KOPT-K1 (cell line): ENCODE data around the gene RPL38.

Experiments
- H3K27ac ChIP-seq: fragments of 200-600 bp; sonication (generic); 2 replicates; pipeline ENCODE4 v1.5.1; 2016; ENCODE audit warnings: antibody characterized with exemption, mild to moderate bottlenecking, low read depth, low read length; ENCODE audit not compliant: poor library complexity, severe bottlenecking
- H3K36me3 ChIP-seq: fragments of 200-600 bp; sonication (generic); 2 replicates; pipeline ENCODE4 v1.5.1; 2017; ENCODE audit warnings: antibody characterized with exemption, mild to moderate bottlenecking, low read length, moderate library complexity; ENCODE audit not compliant: insufficient read depth
- H3K9me3 ChIP-seq: fragments of 200-600 bp; sonication (generic); 2 replicates; pipeline ENCODE4 v1.5.1; 2017; ENCODE audit warnings: antibody characterized with exemption, low read length, mild to moderate bottlenecking; ENCODE audit not compliant: insufficient read depth, poor library complexity, severe bottlenecking

The RPL38 gene

GRCh38 chr17:74196541-74197317 is 6.7 kb upstream of the RPL38 start:
- no peaks in the 10 kb centered on the region for H3K9me3 ChIP-seq
- H3K36me3 ChIP-seq: no peaks in the 10 kb centered on the region
- no peak overlapping the region for H3K27ac ChIP-seq

- H3K9me3 ChIP-seq: no peaks in the 10 kb centered on the region
- H3K27ac ChIP-seq: no peak overlapping the region
- H3K36me3 ChIP-seq: no peaks in the 10 kb centered on the region
Measured at GRCh38 chr17:74197801-74198200, 5.7 kb upstream of the RPL38 start.

- H3K36me3 ChIP-seq: peaks cover 2% of the 10 kb centered on the region; the same call in 1 of the 2 replicates
- no peak overlapping the region for H3K27ac ChIP-seq
- no peaks in the 10 kb centered on the region for H3K9me3 ChIP-seq
Measured at GRCh38 chr17:74198694-74199093, 4.8 kb upstream of the RPL38 start.

GRCh38 chr17:74199306-74200092 is 4.0 kb upstream of the RPL38 start:
- Histone ChIP-seq H3K27ac (no peak overlapping the region), H3K9me3 (no peaks in the 10 kb centered on the region), H3K36me3 (peaks cover 10% of the 10 kb centered on the region)

GRCh38 chr17:74200112-74200511 is 3.4 kb upstream of the RPL38 start:
- Histone ChIP-seq H3K9me3 (no peaks in the 10 kb centered on the region), H3K36me3 (peaks cover 16% of the 10 kb centered on the region), H3K27ac (no peak overlapping the region)

GRCh38 chr17:74201250-74201649 is 2.2 kb upstream of the RPL38 start:
- no peaks in the 10 kb centered on the region for H3K9me3 ChIP-seq
- H3K27ac ChIP-seq: no peak overlapping the region
- peaks cover 27% of the 10 kb centered on the region for H3K36me3 ChIP-seq

- Histone ChIP-seq H3K27ac (no peak overlapping the region), H3K9me3 (no peaks in the 10 kb centered on the region), H3K36me3 (peaks cover 34% of the 10 kb centered on the region)
Measured at GRCh38 chr17:74201948-74202347, 1.5 kb upstream of the RPL38 start.

GRCh38 chr17:74202938-74203337 is 540 bp upstream of the RPL38 start:
- Histone ChIP-seq H3K9me3 (no peaks in the 10 kb centered on the region), H3K27ac (no peak overlapping the region), H3K36me3 (peaks cover 44% of the 10 kb centered on the region)

GRCh38 chr17:74204474-74204873 is 996 bp downstream of the RPL38 start:
- peaks cover 59% of the 10 kb centered on the region for H3K36me3 ChIP-seq
- H3K9me3 ChIP-seq: no peaks in the 10 kb centered on the region
- peak overlapping the region; percentile 77 for H3K27ac ChIP-seq

GRCh38 chr17:74205274-74205673 is 1.8 kb downstream of the RPL38 start:
- H3K27ac ChIP-seq: peak overlapping the region; percentile 77
- H3K9me3 ChIP-seq: no peaks in the 10 kb centered on the region
- H3K36me3 ChIP-seq: peaks cover 67% of the 10 kb centered on the region

GRCh38 chr17:74206332-74206818 is 2.9 kb downstream of the RPL38 start:
- H3K9me3 ChIP-seq: no peaks in the 10 kb centered on the region
- no peak overlapping the region for H3K27ac ChIP-seq
- H3K36me3 ChIP-seq: peaks cover 78% of the 10 kb centered on the region

GRCh38 chr17:74210191-74211140 is 7.0 kb downstream of the RPL38 start:
- Histone ChIP-seq H3K27ac (no peak overlapping the region), H3K36me3 (peaks cover 67% of the 10 kb centered on the region)

GRCh38 chr17:74211141-74211911 is 7.8 kb downstream of the RPL38 start:
- peaks cover 58% of the 10 kb centered on the region for H3K36me3 ChIP-seq
- no peaks in the 10 kb centered on the region for H3K9me3 ChIP-seq
- H3K27ac ChIP-seq: no peak overlapping the region

More at GRCh38 chr17:74210191-74211140, 7.0 kb downstream of the RPL38 start:
- no peaks in the 10 kb centered on the region for H3K9me3 ChIP-seq

- Histone ChIP-seq H3K36me3 (peaks cover 53% of the 10 kb centered on the region), H3K9me3 (no peaks in the 10 kb centered on the region), H3K27ac (no peak overlapping the region)
Measured at GRCh38 chr17:74211912-74212208, 8.4 kb downstream of the RPL38 start.
